G401.6 (cell line): ENCODE measurements around the gene CEP126.

Source experiments
- FAIRE-seq: peaks from 2 replicates; lab custom pipeline; 2012; peaks lifted over from hg19 to GRCh38; lab: Jason Lieb, UNC

CEP126 gene

DNA sequence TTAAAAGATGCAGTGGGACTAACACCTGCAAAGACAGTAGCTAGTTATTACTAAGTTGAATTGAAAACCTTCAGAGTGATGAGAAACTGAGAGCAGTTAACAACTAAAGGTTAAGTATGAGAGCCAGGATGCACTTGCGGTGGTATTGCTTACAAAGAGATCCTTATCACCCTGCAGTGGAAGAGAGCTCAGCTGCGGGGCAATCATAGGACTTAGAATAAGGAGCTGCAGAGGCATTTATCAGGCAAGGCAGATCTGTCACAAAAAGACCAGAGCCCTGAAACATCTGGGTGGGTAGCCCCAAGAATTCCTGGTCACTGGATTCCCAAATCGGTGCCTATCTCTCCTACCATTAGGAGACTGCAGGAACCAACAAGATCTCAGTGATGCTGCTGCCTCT is 98.1 kb downstream of the CEP126 start:
- FAIRE-seq, result no peak

DNA sequence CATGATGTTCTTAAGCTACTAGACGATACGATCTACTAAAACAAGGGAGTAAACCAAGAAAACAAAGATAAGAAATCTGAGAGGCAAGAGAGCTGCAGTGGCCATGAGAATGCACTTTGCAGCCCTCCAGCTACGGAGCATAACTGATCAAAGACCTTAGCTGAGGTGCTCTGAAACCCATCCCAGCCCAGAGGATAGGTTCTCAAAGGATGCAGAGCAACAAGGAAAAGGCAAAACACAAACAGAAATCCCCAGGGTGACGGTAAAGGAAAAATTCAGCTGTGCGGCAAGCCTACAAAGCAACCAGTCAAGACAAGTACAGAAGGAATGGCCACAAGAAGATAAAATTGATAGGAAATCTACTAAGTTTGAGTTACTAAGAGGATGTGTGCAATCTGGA is 99.9 kb downstream of the CEP126 start:
- FAIRE-seq, result no peak

DNA sequence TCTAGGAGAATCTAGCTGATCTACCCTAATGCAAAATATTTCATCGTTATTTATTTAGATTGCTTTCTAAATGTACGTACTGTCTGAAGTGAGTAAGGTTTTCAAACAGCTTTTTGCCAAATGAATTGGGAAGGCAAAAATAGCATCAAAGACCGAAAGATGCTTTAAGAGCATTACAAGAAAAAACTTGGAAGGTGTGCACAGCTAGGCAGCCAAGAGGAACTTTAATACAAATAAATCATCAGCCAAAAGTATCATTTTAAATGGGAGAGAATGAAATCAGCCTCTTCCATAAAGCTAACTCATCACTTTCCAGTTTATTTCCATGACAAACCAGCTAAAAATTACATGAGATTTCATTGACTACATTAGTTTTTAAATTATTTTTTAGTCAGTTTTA is 102.2 kb downstream of the CEP126 start:
- FAIRE-seq, result no peak

DNA sequence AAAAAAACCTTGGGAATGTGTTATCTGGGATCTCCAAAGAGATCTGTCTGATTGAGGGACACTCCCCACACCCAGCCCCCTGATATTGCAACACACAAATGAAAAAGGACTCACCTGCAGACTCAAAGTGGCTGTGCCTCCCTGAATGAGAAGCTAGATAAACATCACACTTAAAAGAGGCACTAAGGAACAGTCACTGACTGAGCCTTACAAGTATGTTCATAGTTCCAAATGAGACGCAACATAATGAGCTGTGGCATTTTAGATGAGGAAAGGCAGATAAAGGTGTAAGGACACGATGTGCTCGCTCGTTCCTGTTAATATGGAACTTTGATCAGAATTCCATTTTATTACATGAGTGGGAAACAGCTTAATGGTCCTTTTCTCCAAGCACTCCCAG is 111.4 kb downstream of the CEP126 start:
- no peak for FAIRE-seq

DNA sequence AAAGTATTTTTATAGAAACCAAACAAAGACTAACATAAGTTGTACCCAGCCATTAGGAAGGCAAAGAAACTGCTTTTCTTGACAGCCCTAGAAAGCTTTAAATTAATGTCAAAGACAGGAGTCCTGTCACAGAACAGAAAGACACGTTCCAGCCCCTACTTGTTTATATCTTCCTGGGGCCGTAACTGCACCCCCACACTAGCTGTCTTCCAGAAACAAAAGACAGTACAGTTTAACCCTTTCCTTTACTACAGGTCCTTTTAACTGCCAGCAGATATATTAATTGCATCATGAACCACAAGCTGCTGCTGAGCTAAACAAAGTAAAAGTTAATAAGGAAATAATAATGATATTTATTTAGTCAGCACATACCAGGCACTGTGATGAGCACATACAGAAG is 112.1 kb downstream of the CEP126 start:
- FAIRE-seq, result no peak

DNA sequence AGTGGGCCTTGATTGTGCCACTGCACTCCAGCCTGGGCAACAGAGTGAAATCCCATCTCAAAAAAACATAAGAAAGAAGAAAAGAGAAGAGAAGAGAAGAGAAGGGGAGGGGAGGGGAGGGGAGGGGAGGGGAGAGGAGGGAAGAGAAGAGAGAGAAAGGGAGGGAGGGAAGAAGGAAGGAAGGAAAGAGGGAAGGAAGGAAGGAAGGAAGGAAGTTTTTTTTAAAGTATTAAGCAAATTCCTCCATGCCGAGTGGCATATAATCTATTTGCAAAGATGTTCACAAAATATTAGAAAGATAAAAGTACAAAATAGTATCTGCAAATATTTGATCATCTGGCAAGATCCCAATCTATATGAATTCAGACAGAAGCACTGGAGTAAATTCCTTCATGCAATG is 121.9 kb downstream of the CEP126 start:
- no peak for FAIRE-seq

DNA sequence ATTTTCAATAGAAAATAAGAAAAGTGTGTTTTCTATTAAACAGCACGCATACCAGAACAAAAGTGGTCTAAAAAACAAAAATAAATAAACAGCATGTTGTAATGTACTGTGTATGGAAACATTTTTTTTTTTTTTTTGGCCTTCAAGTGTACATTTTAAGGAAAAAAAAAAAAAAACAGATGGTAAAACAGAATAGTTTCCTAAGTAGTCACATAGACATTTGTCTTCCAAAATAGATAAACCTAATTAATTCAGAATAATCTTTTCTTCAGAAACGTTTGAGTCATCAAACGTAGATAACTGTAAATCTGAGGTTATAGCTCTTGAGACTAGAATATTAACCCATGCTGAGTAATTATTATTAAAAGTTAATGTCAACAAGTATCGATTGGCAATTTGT is 132.0 kb downstream of the CEP126 start:
- FAIRE-seq, result peak; percentile 48

DNA sequence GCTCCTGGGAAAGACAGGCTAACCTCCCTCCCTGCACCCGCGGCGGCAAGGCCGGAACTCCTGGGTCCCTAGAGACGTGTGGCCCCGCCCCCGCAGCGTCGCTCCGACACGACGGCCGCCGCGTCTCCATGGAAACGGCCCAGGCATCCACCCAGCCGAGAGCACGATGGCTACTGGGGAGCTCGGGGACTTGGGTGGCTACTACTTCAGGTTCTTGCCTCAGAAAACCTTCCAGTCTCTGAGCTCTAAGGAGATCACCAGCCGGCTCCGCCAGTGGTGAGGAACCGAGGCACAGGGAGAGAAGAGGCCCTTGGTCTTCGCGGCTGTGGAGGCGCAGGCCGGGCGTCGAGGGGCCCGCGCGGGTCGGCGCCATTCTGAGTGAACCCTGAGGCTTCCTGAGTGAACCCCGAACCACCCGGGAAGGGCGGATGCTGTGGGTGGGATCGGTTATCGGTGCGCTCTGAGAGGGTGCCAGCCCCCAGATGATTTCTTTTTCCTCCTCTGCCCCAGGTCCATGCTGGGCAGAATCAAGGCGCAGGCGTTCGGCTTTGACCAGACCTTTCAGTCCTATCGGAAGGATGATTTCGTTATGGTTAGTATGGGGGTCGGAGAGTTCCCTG is 132.6 kb downstream of the CEP126 start, which contains the start of gene CFAP300:
TSS of gene CFAP300 (plus strand) at position 133 of the 620 bp plus-strand sequence. CDS start at position 167, 34 bp downstream.
- FAIRE-seq, result no peak
